Omental fat pad (tissue), 4 donors: ENCODE results near the gene MICAL1. TPM values are rescaled to one million over a fixed set of nuclear protein-coding genes. Genes with fewer than 3 reads are reported as not detected.
A peak's percentile ranks its signal among the peaks of the same experiment; 100 is the strongest.

Source experiments
- ATAC-seq: fragments of 150-250 bp; one replicate; pipeline ENCODE4 v1.9.1; 2016; ENCODE audit warnings: mild to moderate bottlenecking, moderate library complexity; ENCODE audit not compliant: low FRiP score
- DNase-seq: peaks from one replicate; pipeline ENCODE4 v3.0.0-alpha.2; 2019; ENCODE audit warnings: low spot score
- CTCF ChIP-seq, 3 donors: fragments of 450-650 bp; IDR thresholded peaks; one replicate each; pipeline ENCODE4 v1.5.1; 2016 to 2017; ENCODE audit warnings: antibody characterized with exemption in 3 of 3, mild to moderate bottlenecking in 3 of 3, moderate library complexity in 2 of 3
- total RNA-seq, 4 donors: library from RNA; depleted of rRNA; stranded (reverse); fragments of >200 nt; gene quantifications; one replicate each; pipeline ENCODE4 v1.1.0, GENCODE V29; 2016

MICAL1 gene
- total RNA-seq, 4 donors from 2014 or later, result 14.0 to 48.7 (median 30.2) TPM

- ATAC-seq, result no peak
Observed at GRCh38 chr6:109429496-109429895, 26.1 kb downstream of the MICAL1 start.

GRCh38 chr6:109428889-109429477 is 26.6 kb downstream of the MICAL1 start:
- no peak for TF ChIP-seq CTCF (IDR thresholded peaks at IDR 0.05)
- peak; percentile 32 for ATAC-seq
- DNase-seq, result no peak

More at GRCh38 chr6:109429496-109429895, 26.1 kb downstream of the MICAL1 start:
- TF ChIP-seq CTCF (IDR thresholded peaks at IDR 0.05), result no peak
- DNase-seq, result no peak

- no peak for DNase-seq
- ATAC-seq, result no peak
- no peak for TF ChIP-seq CTCF (IDR thresholded peaks at IDR 0.05)
Observed at GRCh38 chr6:109424946-109425345, 30.6 kb downstream of the MICAL1 start.

DNA sequence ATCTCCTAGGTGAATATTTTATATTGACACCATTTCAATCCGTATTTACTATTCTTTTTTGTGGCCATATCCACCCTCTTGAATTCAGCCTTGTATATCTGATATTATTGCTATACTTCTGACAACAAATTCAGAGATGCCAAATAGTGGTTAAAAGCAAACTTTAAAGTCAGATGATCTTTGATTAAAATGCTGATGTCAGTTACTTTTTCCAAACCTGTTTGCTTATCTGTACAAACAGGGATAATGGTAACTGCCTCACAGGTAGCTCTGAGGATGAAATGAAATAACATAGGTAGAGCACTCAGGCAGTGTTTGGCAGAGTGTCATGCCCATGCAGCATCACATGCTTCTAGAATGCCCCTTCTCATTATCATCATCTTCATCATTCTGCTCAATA is 34.4 kb downstream of the MICAL1 start:
- ATAC-seq, result no peak

GRCh38 chr6:109420751-109421150 is 34.8 kb downstream of the MICAL1 start:
- ATAC-seq (no peak), DNase-seq (no peak)
- no peak for TF ChIP-seq CTCF (IDR thresholded peaks at IDR 0.05)

More for the DNA sequence above, 34.4 kb downstream of the MICAL1 start:
- no peak for TF ChIP-seq CTCF (IDR thresholded peaks at IDR 0.05)
- DNase-seq, result no peak

GRCh38 chr6:109417646-109418045 is 37.9 kb downstream of the MICAL1 start:
- DNase-seq (no peak), ATAC-seq (no peak)
- TF ChIP-seq CTCF (IDR thresholded peaks at IDR 0.05), result no peak

DNA sequence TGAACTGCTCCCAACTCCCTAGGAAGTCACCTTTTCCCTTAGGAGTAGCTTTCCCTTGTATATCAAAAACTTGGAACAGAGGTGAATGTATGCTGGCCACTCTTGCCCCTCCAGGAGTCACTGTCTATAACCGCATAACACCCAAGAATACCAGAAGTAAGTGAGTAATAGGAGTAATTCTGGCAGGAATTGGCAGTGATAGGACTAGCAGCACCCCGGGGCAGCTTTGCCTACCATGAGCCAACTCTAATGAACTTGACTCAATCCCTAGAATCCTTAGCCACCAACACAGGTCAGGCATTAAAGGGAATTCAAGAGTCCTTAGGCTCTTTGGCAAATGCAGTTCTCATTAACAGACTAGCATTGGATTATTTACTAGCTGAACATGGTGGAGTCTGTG is 44.5 kb downstream of the MICAL1 start:
- ATAC-seq (no peak), DNase-seq (no peak)
- no peak for TF ChIP-seq CTCF (IDR thresholded peaks at IDR 0.05)
